Panc1 (cell line): ENCODE measurements around the gene WFDC11. TPM values are rescaled to one million over a fixed set of nuclear protein-coding genes. Genes with fewer than 3 reads are reported as not detected.
"Not testable (repeated sequence)": the region's sequence is repeated elsewhere in the genome, so short reads cannot be mapped to it uniquely, and the experiment has no call there.

Source experiments
- ATAC-seq: fragments of 200-7000 bp; cut with Tn5 transposase; 2 replicates; pipeline ENCODE4 v1.9.1; 2020; ENCODE audit warnings: mild to moderate bottlenecking, moderate library complexity
- BruUV-seq: library from RNA; stranded (reverse); fragments of 400-500 nt; replicated peaks from 2 replicates; lab custom pipeline; 2021; lab: Mats Ljungman, UMichigan
- CTCF ChIA-PET: fragments of 300-600 bp; sonication (Branson Sonifier 250); formaldehyde crosslinking; loops from one replicate; lab custom pipeline; 2022; ENCODE audit warnings: antibody characterized with exemption; lab: Charles Lee
- POLR2A ChIA-PET: fragments of 300-600 bp; sonication (Branson Sonifier 250); formaldehyde crosslinking; loops from one replicate; lab custom pipeline; 2022; ENCODE audit warnings: antibody characterized with exemption; lab: Charles Lee
- DNase-seq: peaks from one replicate; pipeline ENCODE4 v3.0.0-alpha.2; 2010; ENCODE audit warnings: low read depth, low spot score
- H3K27ac ChIP-seq: 2 replicates; pipeline ENCODE4 v1.5.1; 2011; ENCODE audit warnings: mild to moderate bottlenecking, low read length, inconsistent platforms
- H3K27me3 ChIP-seq: fragments of 200-500 bp; sonication (Bioruptor generic); 2 replicates; pipeline ENCODE4 v1.6.0; 2014; ENCODE audit warnings: low read length, inconsistent platforms; ENCODE audit not compliant: control insufficient read depth, insufficient read depth
- H3K36me3 ChIP-seq: fragments of 200-500 bp; sonication (Bioruptor generic); 2 replicates; pipeline ENCODE4 v1.5.1; 2014; ENCODE audit warnings: inconsistent platforms, mild to moderate bottlenecking, low read length, moderate library complexity; ENCODE audit not compliant: control insufficient read depth, insufficient read depth
- H3K4me1 ChIP-seq: 2 replicates; pipeline ENCODE4 v1.5.1; 2011; ENCODE audit warnings: inconsistent platforms, mild to moderate bottlenecking, low read length, moderate library complexity; ENCODE audit not compliant: control insufficient read depth, insufficient read depth
- H3K4me3 ChIP-seq, 2 experiments: 2 replicates each; pipeline ENCODE4 v1.5.1; 2011 to 2012; ENCODE audit warnings: low read depth in 2 of 2, low read length in 2 of 2, mild to moderate bottlenecking in 2 of 2, inconsistent platforms in 1 of 2, moderate library complexity in 1 of 2
- H3K9me3 ChIP-seq: fragments of 200-500 bp; sonication (Bioruptor generic); 2 replicates; pipeline ENCODE4 v1.5.1; 2014; ENCODE audit warnings: low read depth, mild to moderate bottlenecking, inconsistent platforms, low read length, moderate library complexity; ENCODE audit not compliant: control insufficient read depth, insufficient read depth
- POLR2AphosphoS5 ChIP-seq: IDR thresholded peaks from 2 replicates; pipeline ENCODE4 v1.6.1; 2012; ENCODE audit warnings: mild to moderate bottlenecking, low read depth, low read length, moderate library complexity
- REST ChIP-seq, 2 experiments: IDR thresholded peaks; 2 replicates each; pipeline ENCODE4 v1.6.1; 2011 to 2012; ENCODE audit warnings: low read depth in 2 of 2, control low read depth in 1 of 2, low read length in 1 of 2, mild to moderate bottlenecking in 1 of 2, moderate library complexity in 1 of 2; ENCODE audit not compliant: insufficient read depth in 1 of 2
- SIN3A ChIP-seq: IDR thresholded peaks from 2 replicates; pipeline ENCODE4 v1.6.1; 2012; ENCODE audit warnings: low read depth, mild to moderate bottlenecking, low read length, moderate library complexity, borderline replicate concordance; ENCODE audit not compliant: insufficient read depth
- TCF7L2 ChIP-seq: IDR thresholded peaks from 2 replicates; pipeline ENCODE4 v1.6.1; 2011; ENCODE audit warnings: mild to moderate bottlenecking, low read depth, low read length, inconsistent platforms
- in situ Hi-C: cut with HindIII; loops from 2 replicates; pipeline ENCODE4 v1.10.0; 2016; ENCODE audit warnings: low sequenced_read_pairs, low pct_unique_long_range_greater_than_20kb
- intact Hi-C: fragments of 100-400 bp; cut with micrococcal nuclease; formaldehyde crosslinking; loops from one replicate; pipeline ENCODE4 v1.10.0; 2022; ENCODE audit not compliant: unreplicated experiment
- total RNA-seq: library from RNA; stranded (reverse); gene quantifications from one replicate; pipeline ENCODE4 v1.2.1, GENCODE V29; 2021; ENCODE audit not compliant: unreplicated experiment
- TF ChIP-seq, protein P1 (sequence below): fragments of 450-650 bp; IDR thresholded peaks from 2 replicates; pipeline ENCODE4 v1.5.1; 2017; ENCODE audit warnings: mild to moderate bottlenecking

The WFDC11 gene
- total RNA-seq, 1 experiment from 2014 or later: not detected

DNA sequence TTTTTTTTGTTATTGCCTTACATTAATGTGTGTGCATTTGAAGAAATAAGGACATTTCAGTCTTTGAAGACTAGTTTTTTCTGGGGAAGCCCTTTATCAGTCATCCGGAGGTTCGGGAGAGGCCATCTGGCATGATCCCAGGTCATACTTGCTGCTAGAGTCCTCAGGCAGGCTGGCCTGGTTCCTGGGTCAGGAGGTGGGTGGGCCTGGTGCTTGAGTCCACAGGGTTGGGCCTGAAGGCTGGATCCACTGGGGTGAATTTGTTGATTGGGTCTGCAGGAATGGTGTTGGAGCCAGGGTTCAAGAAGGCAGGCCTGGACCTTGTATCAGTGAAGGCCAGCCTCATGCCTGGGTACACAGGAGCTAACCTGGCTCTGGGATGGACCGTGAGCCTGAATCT, 23.2 kb downstream of the WFDC11 start:
- no peak for TF ChIP-seq POLR2AphosphoS5
- no peak for TF ChIP-seq REST (IDR thresholded peaks at IDR 0.05; ENCODE audit: insufficient read depth in 1 of 2, low read depth in 2 of 2, low read length in 1 of 2)
- no peak for TF ChIP-seq TCF7L2
- TF ChIP-seq, protein P1, sequence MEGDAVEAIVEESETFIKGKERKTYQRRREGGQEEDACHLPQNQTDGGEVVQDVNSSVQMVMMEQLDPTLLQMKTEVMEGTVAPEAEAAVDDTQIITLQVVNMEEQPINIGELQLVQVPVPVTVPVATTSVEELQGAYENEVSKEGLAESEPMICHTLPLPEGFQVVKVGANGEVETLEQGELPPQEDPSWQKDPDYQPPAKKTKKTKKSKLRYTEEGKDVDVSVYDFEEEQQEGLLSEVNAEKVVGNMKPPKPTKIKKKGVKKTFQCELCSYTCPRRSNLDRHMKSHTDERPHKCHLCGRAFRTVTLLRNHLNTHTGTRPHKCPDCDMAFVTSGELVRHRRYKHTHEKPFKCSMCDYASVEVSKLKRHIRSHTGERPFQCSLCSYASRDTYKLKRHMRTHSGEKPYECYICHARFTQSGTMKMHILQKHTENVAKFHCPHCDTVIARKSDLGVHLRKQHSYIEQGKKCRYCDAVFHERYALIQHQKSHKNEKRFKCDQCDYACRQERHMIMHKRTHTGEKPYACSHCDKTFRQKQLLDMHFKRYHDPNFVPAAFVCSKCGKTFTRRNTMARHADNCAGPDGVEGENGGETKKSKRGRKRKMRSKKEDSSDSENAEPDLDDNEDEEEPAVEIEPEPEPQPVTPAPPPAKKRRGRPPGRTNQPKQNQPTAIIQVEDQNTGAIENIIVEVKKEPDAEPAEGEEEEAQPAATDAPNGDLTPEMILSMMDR: no peak
- TF ChIP-seq SIN3A: no peak
- Histone ChIP-seq H3K36me3 (no peaks in the 10 kb centered on the region), H3K9me3 (no peaks in the 10 kb centered on the region), H3K4me1 (no peaks in the 10 kb centered on the region), H3K4me3 (no peak overlapping the region), H3K27me3 (peaks cover 2% of the 10 kb centered on the region; the same call in 1 of the 2 replicates), H3K27ac (no peak overlapping the region)
- ATAC-seq (no peak), DNase-seq (no peak)
- POLR2A ChIA-PET: no interaction called here
- BruUV-seq: no TSS peak
- intact Hi-C loops: no loop called here
- CTCF ChIA-PET: no interaction called here
- in situ Hi-C loops: no loop called here

- BruUV-seq, POLR2A ChIA-PET, intact Hi-C loops: not testable (repeated sequence)
These were observed 24.2 kb downstream of the WFDC11 start for GRCh38 chr20:45645869-45646268.

GRCh38 chr20:45641076-45641475, 29.0 kb downstream of the WFDC11 start:
- DNase-seq, H3K27ac ChIP-seq, H3K4me1 ChIP-seq, ATAC-seq, CTCF ChIA-PET, in situ Hi-C loops, H3K36me3 ChIP-seq, H3K27me3 ChIP-seq, BruUV-seq, H3K9me3 ChIP-seq, intact Hi-C loops, POLR2A ChIA-PET, H3K4me3 ChIP-seq: not testable (repeated sequence)

More at GRCh38 chr20:45645869-45646268, 24.2 kb downstream of the WFDC11 start:
- ATAC-seq, H3K27ac ChIP-seq, H3K9me3 ChIP-seq, CTCF ChIA-PET, H3K36me3 ChIP-seq, H3K4me3 ChIP-seq, H3K27me3 ChIP-seq, in situ Hi-C loops, H3K4me1 ChIP-seq, DNase-seq: not testable (repeated sequence)
